IPS-15b (cell line): ENCODE measurements around the gene NOS3.

Experiments used
- H3K27me3 ChIP-seq: one replicate; pipeline ENCODE4 v1.6.1; 2013; ENCODE audit warnings: low read length; ENCODE audit not compliant: control insufficient read depth, insufficient read depth
- H3K36me3 ChIP-seq: one replicate; pipeline ENCODE4 v1.6.1; 2013; ENCODE audit warnings: low read length; ENCODE audit not compliant: control insufficient read depth, insufficient read depth
- H3K4me1 ChIP-seq: one replicate; pipeline ENCODE4 v1.6.1; 2013; ENCODE audit warnings: mild to moderate bottlenecking, low read length; ENCODE audit not compliant: control insufficient read depth, insufficient read depth
- H3K4me3 ChIP-seq: one replicate; pipeline ENCODE4 v1.5.1; 2013; ENCODE audit warnings: low read depth, low read length
- H3K9ac ChIP-seq: one replicate; pipeline ENCODE4 v1.6.1; 2013; ENCODE audit warnings: low read depth, mild to moderate bottlenecking, low read length
- H3K9me3 ChIP-seq: one replicate; pipeline ENCODE4 v1.6.1; 2013; ENCODE audit warnings: mild to moderate bottlenecking, low read length; ENCODE audit not compliant: control insufficient read depth, insufficient read depth

The NOS3 gene

DNA sequence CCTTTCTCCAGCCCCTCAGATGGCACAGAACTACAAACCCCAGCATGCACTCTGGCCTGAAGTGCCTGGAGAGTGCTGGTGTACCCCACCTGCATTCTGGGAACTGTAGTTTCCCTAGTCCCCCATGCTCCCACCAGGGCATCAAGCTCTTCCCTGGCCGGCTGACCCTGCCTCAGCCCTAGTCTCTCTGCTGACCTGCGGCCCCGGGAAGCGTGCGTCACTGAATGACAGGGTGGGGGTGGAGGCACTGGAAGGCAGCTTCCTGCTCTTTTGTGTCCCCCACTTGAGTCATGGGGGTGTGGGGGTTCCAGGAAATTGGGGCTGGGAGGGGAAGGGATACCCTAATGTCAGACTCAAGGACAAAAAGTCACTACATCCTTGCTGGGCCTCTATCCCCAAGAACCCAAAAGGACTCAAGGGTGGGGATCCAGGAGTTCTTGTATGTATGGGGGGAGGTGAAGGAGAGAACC is 2.1 kb downstream of the NOS3 start:
- Histone ChIP-seq H3K9me3 (no peaks in the 10 kb centered on the region), H3K4me3 (no peak overlapping the region), H3K36me3 (no peaks in the 10 kb centered on the region), H3K9ac (no peak overlapping the region), H3K4me1 (peaks cover 7% of the 10 kb centered on the region), H3K27me3 (no peaks in the 10 kb centered on the region)

DNA sequence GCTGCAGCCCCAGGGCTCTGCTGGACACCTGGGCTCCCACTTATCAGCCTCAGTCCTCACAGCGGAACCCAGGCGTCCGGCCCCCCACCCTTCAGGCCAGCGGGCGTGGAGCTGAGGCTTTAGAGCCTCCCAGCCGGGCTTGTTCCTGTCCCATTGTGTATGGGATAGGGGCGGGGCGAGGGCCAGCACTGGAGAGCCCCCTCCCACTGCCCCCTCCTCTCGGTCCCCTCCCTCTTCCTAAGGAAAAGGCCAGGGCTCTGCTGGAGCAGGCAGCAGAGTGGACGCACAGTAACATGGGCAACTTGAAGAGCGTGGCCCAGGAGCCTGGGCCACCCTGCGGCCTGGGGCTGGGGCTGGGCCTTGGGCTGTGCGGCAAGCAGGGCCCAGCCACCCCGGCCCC is 2.7 kb downstream of the NOS3 start:
- Histone ChIP-seq H3K4me1 (peaks cover 4% of the 10 kb centered on the region), H3K36me3 (no peaks in the 10 kb centered on the region), H3K9me3 (no peaks in the 10 kb centered on the region), H3K27me3 (no peaks in the 10 kb centered on the region), H3K9ac (no peak overlapping the region), H3K4me3 (no peak overlapping the region)

DNA sequence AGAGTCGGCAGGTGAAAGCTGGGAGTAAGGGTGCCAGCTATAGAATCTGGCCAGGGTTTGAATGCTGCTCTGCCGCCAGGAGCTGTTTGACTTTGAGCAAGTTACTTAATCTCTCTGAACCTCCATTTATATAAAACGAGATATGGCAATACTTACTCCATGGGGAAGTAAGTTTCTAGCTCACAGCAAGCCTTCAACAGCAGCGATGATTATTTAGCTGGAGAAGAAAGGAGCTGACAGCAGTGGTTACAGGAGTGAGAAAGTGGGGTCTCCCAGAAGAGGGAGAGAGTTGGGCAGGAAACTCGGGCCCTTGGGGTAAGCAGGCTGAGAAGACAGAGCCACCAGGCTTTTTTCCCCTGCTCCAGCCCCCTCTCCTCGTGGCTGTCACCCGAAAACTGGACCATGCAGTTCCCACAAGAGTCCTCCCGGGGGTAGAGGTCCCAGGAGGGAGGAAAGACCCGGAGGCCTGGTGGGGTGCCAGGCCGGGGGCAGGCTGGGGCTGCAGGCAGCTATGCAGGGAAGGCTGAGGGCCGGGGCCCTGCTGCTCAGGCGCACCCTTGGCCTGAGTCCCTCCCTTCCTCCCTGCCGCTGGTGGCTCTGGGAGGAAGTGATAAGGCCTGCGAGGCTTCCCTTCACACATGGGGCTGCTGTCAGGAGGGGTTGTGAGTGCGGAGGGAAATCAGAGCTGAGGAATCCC is 3.5 kb downstream of the NOS3 start:
- H3K4me3 ChIP-seq = no peak overlapping the region
- H3K9ac ChIP-seq = no peak overlapping the region
- H3K4me1 ChIP-seq = peaks cover 3% of the 10 kb centered on the region
- no peaks in the 10 kb centered on the region for H3K27me3 ChIP-seq
- no peaks in the 10 kb centered on the region for H3K9me3 ChIP-seq
- no peaks in the 10 kb centered on the region for H3K36me3 ChIP-seq

DNA sequence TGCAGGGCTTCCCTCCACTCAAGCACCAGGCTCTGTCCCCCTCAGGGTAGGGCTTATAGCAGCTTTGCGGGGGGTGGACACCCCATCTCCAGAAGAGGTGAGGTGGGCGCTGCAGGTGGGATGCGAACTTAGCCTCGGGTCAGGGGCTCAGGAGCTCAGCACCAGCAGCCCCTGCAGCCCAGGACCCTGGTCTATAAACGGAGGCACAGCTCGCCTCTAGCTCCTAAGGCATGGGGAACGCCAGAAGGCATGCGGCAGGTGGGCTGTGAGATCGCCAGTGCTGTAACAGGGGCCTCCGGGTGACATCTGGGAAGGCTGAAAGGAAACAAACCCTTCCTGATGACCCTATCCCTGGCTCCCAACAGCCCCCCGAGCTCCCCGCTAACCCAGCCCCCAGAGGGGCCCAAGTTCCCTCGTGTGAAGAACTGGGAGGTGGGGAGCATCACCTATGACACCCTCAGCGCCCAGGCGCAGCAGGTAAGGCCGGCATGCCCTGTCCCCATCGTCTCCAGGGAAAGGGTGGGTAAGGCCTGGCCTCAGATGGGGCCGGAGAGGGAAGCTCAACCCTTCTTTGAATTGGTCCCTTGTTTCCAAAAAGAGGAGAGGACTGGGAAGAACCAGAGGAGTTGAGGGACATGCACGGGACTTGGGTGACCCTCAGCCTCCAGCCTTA is 4.2 kb downstream of the NOS3 start:
- Histone ChIP-seq H3K4me3 (no peak overlapping the region), H3K4me1 (peaks cover 3% of the 10 kb centered on the region), H3K9ac (no peak overlapping the region), H3K27me3 (no peaks in the 10 kb centered on the region), H3K9me3 (no peaks in the 10 kb centered on the region), H3K36me3 (no peaks in the 10 kb centered on the region)

DNA sequence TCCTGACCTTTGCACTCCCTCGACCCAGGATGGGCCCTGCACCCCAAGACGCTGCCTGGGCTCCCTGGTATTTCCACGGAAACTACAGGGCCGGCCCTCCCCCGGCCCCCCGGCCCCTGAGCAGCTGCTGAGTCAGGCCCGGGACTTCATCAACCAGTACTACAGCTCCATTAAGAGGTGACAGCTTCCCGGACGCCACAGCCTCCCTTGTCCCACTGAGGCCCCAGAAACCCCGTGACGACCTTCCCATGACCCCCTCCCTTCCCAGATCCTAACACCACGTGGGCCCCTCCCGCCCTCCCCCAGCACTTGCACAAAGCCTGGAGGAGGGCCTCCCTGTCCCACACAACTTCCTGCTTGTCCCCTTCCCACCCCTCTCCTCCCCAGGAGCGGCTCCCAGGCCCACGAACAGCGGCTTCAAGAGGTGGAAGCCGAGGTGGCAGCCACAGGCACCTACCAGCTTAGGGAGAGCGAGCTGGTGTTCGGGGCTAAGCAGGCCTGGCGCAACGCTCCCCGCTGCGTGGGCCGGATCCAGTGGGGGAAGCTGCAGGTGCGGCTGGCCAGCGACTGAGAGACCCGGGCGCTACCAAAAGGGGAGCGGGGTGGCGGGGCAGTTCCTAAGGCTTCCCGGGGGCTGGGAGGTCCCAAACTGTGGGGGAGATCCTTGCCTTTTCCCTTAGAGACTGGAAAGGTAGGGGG is 5.7 kb downstream of the NOS3 start:
- peaks cover 3% of the 10 kb centered on the region for H3K4me1 ChIP-seq
- no peak overlapping the region for H3K9ac ChIP-seq
- no peaks in the 10 kb centered on the region for H3K27me3 ChIP-seq

DNA sequence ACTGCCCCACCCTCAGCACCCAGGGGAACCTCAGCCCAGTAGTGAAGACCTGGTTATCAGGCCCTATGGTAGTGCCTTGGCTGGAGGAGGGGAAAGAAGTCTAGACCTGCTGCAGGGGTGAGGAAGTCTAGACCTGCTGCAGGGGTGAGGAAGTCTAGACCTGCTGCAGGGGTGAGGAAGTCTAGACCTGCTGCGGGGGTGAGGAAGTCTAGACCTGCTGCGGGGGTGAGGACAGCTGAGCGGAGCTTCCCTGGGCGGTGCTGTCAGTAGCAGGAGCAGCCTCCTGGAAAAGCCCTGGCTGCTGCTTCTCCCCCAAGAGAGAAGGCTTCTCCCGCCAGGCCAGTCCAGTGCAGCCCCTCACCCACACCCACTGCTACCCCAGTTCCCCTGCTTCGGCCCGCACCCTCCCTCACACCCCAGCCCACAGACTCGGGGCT is 6.3 kb downstream of the NOS3 start:
- H3K9me3 ChIP-seq = no peaks in the 10 kb centered on the region
- no peak overlapping the region for H3K9ac ChIP-seq
- H3K36me3 ChIP-seq = no peaks in the 10 kb centered on the region
- H3K27me3 ChIP-seq = no peaks in the 10 kb centered on the region
- no peak overlapping the region for H3K4me3 ChIP-seq
- H3K4me1 ChIP-seq = peaks cover 3% of the 10 kb centered on the region

More for the DNA sequence above, 5.7 kb downstream of the NOS3 start:
- Histone ChIP-seq H3K4me3 (no peak overlapping the region), H3K36me3 (no peaks in the 10 kb centered on the region), H3K9me3 (no peaks in the 10 kb centered on the region)

DNA sequence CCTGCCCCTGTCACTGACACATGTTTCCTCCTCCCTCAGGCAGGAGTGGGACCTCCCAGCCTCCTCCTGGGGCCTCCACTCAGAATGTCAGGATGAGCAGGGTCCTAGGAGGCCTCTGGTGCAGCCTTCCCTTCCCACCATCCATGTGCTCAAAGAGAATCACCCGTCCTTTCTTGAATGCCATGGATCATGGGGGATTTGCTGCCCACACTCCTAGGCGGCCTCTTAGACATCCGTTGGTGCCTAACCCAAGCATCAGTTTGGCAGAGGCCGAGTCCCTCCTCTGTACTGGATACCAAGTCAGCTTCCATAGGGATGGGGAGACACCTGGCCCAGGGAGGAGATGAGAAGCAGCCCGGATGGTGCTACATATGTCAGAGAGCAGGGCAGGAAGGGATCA is 7.0 kb downstream of the NOS3 start:
- Histone ChIP-seq H3K9ac (no peak overlapping the region), H3K27me3 (no peaks in the 10 kb centered on the region), H3K4me3 (no peak overlapping the region), H3K9me3 (no peaks in the 10 kb centered on the region), H3K36me3 (no peaks in the 10 kb centered on the region), H3K4me1 (peaks cover 3% of the 10 kb centered on the region)

DNA sequence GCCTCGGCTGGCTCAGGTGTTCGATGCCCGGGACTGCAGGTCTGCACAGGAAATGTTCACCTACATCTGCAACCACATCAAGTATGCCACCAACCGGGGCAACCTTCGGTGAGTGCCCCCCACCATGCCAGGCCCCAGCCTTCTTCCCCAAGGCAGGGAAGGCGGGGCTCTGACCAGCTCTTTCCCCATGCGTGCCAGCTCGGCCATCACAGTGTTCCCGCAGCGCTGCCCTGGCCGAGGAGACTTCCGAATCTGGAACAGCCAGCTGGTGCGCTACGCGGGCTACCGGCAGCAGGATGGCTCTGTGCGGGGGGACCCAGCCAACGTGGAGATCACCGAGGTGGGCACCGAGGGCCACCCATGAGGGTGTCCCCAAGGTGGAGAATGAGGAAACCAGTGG is 7.5 kb downstream of the NOS3 start:
- Histone ChIP-seq H3K27me3 (no peaks in the 10 kb centered on the region), H3K4me1 (no peaks in the 10 kb centered on the region), H3K9me3 (no peaks in the 10 kb centered on the region), H3K9ac (no peak overlapping the region), H3K4me3 (no peak overlapping the region), H3K36me3 (no peaks in the 10 kb centered on the region)

DNA sequence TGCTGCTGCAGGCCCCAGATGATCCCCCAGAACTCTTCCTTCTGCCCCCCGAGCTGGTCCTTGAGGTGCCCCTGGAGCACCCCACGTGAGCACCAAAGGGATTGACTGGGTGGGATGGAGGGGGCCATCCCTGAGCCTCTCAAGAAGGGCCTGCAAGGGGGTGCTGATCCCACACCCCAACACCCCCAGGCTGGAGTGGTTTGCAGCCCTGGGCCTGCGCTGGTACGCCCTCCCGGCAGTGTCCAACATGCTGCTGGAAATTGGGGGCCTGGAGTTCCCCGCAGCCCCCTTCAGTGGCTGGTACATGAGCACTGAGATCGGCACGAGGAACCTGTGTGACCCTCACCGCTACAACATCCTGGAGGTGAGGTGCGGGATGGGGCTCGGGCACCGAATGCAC is 8.2 kb downstream of the NOS3 start:
- Histone ChIP-seq H3K4me1 (no peaks in the 10 kb centered on the region), H3K27me3 (no peaks in the 10 kb centered on the region), H3K4me3 (no peak overlapping the region)

DNA sequence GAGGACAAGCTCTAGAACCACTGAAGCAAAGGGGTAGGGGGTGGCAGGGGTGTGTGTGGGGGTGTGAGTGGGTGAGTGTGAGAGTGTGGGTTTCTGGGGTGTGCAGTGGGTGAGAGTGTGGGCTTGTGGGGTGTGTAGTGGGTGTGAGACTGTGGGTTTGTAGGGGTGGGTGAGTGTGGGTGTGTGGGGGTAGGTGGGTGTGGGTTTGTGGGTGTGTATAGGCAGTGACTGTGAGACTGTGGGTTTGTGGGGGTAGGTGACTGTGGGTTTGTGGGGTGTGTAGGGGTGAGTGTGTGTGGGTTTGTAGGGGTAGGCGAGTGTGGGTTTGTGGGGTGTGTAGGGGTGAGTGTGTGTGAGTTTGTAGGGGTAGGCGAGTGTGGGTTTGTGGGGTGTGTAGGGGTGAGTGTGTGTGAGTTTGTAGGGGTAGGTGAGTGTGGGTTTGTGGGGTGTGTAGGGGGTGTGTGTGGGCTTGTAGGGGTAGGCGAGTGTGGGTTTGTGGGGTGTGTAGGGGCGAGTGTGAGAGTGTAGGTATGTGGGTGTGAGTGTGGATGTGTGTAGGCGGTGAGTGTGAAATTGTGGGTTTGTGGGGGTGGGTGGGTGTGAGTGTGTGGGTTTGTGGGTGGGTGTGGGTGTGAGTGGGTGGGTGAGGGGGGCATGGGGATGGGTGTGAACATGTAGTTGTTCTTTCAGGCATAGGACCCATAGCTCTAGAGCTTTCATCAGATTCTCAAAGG is 8.8 kb downstream of the NOS3 start:
- H3K4me1 ChIP-seq = no peaks in the 10 kb centered on the region
- H3K9me3 ChIP-seq = no peaks in the 10 kb centered on the region
- H3K9ac ChIP-seq = no peak overlapping the region
- H3K36me3 ChIP-seq = no peaks in the 10 kb centered on the region
- H3K4me3 ChIP-seq = no peak overlapping the region
- H3K27me3 ChIP-seq = no peaks in the 10 kb centered on the region

More for the DNA sequence above, 8.2 kb downstream of the NOS3 start:
- no peaks in the 10 kb centered on the region for H3K36me3 ChIP-seq
- H3K9me3 ChIP-seq = no peaks in the 10 kb centered on the region
- H3K9ac ChIP-seq = no peak overlapping the region

DNA sequence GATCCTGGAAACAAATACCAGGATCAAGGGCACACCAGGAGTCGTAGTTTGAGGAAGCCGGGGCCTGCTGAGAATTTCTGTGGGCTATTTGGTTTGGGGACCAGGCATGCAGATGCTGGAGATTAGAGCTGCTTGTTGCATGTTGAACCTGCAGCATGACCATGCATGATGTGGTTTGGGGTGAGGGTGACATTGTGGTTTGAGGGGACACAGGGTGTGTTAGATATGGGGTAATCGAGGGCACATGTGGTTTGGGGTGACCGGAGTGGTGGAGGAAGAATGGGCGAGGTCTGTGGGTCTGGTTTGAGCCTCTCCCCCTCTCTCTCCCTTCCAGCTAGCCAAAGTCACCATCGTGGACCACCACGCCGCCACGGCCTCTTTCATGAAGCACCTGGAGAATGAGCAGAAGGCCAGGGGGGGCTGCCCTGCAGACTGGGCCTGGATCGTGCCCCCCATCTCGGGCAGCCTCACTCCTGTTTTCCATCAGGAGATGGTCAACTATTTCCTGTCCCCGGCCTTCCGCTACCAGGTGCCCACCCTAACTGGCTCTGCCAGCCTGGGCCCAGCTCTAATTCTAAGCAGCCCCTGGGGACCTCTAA is 10.2 kb downstream of the NOS3 start:
- no peak overlapping the region for H3K4me3 ChIP-seq
- no peaks in the 10 kb centered on the region for H3K27me3 ChIP-seq
- no peak overlapping the region for H3K9ac ChIP-seq
- no peaks in the 10 kb centered on the region for H3K4me1 ChIP-seq
- no peaks in the 10 kb centered on the region for H3K36me3 ChIP-seq
- no peaks in the 10 kb centered on the region for H3K9me3 ChIP-seq
